Body of pancreas (tissue), 4 donors: ENCODE results near the gene OST4. TPM values are rescaled to one million over a fixed set of nuclear protein-coding genes. Genes with fewer than 3 reads are reported as not detected.

Experiments used
- ATAC-seq: fragments of 150-250 bp; one replicate; pipeline ENCODE4 v1.9.1; 2016
- DNase-seq, 4 donors: peaks; one replicate each; pipeline ENCODE4 v3.0.0-alpha.2; 2019
- H3K27ac ChIP-seq, 4 donors: fragments of 200-600 bp; sonication (generic); 1 replicate in 3 of 4; 2 replicates in 1 of 4; pipeline versions ENCODE4 v1.5.1 to v1.6.1; 2016 to 2019; ENCODE audit warnings: mild to moderate bottlenecking in 1 of 4, mixed read lengths in 1 of 4, moderate library complexity in 1 of 4
- H3K27me3 ChIP-seq, 2 donors: fragments of 200-600 bp; sonication (generic); one replicate each; pipeline ENCODE4 v1.6.0; 2016; ENCODE audit warnings: mild to moderate bottlenecking in 1 of 2
- H3K36me3 ChIP-seq, 2 donors: fragments of 200-600 bp; sonication (generic); replicated peaks in 1 of 2; 2 replicates each; pipeline ENCODE4 v1.5.1; 2016; ENCODE audit warnings: low read depth in 2 of 2; ENCODE audit not compliant: insufficient read depth in 1 of 2
- H3K4me1 ChIP-seq: fragments of 200-600 bp; sonication (generic); one replicate; pipeline ENCODE4 v1.6.0; 2016
- H3K4me3 ChIP-seq, 2 donors: fragments of 200-600 bp; sonication (generic); 1 replicate in 1 of 2; 2 replicates in 1 of 2; pipeline ENCODE4 v1.5.1; 2016 to 2019
- H3K9me3 ChIP-seq, 3 donors: fragments of 200-600 bp; sonication (generic); 1 replicate in 2 of 3; 2 replicates in 1 of 3; pipeline ENCODE4 v1.5.1; 2016
- CTCF ChIP-seq, 7 experiments: fragments of 450-650 bp in 4 of 7; fragments of 200-600 bp in 3 of 7; sonication (generic) in 3 of 7; IDR thresholded peaks; one replicate each; pipeline ENCODE4 v1.5.1; 2016 to 2019; ENCODE audit warnings: antibody characterized with exemption in 7 of 7
- POLR2A ChIP-seq, 3 donors: fragments of 450-650 bp; IDR thresholded peaks; one replicate each; pipeline ENCODE4 v1.6.1; 2016; ENCODE audit warnings: antibody characterized with exemption in 3 of 3, mild to moderate bottlenecking in 2 of 3
- WGBS, 2 donors: methylation state at CpG; one replicate each; pipeline ENCODE4 v1.1.5; 2017; 5-methylcytosine and 5-hydroxymethylcytosine counted together
- intact Hi-C: fragments of 100-400 bp; cut with DNase I; formaldehyde crosslinking; loops from one replicate; pipeline ENCODE4 v1.15.1; 2023
- total RNA-seq, 2 donors: library from RNA; depleted of rRNA; stranded (reverse); fragments of >200 nt; gene quantifications; one replicate each; pipeline ENCODE4 v1.1.0, GENCODE V29; 2016

Gene OST4
- total RNA-seq, 2 donors from 2014 or later: 103 to 129 TPM

- WGBS, 2 donors: 79 to 85% methylated on average over 11 to 21 of the region's 27 CpGs
- no peak overlapping the region for H3K27ac ChIP-seq
Measured at GRCh38 chr2:27082773-27083409, 11.4 kb upstream of the OST4 start.

GRCh38 chr2:27081984-27082772 is 10.7 kb upstream of the OST4 start:
- no peaks in the 10 kb centered on the region for H3K9me3 ChIP-seq
- WGBS, 2 donors: 84 to 86% methylated on average over 5 to 33 of the region's 38 CpGs
- TF ChIP-seq POLR2A (IDR thresholded peaks at IDR 0.05) (no peak), CTCF (IDR thresholded peaks at IDR 0.05) (no peak)
- peaks cover 34% of the 10 kb centered on the region for H3K4me1 ChIP-seq
- intact Hi-C loops: no loop called here
- no peak for DNase-seq
- no peak overlapping the region for H3K4me3 ChIP-seq
- peak overlapping the region in 2 of 4 donors; percentile 89 to 90 for H3K27ac ChIP-seq
- ATAC-seq: no peak
- H3K36me3 ChIP-seq: no peaks in the 10 kb centered on the region
- no peaks in the 10 kb centered on the region for H3K27me3 ChIP-seq

More at GRCh38 chr2:27082773-27083409, 11.4 kb upstream of the OST4 start:
- no peaks in the 10 kb centered on the region for H3K9me3 ChIP-seq
- intact Hi-C loops: no loop called here
- TF ChIP-seq CTCF (IDR thresholded peaks at IDR 0.05) (no peak), POLR2A (IDR thresholded peaks at IDR 0.05) (no peak)
- no peaks in the 10 kb centered on the region for H3K36me3 ChIP-seq
- DNase-seq: no peak
- peaks cover 39% of the 10 kb centered on the region for H3K4me1 ChIP-seq
- ATAC-seq: no peak
- no peak overlapping the region for H3K4me3 ChIP-seq
- H3K27me3 ChIP-seq: no peaks in the 10 kb centered on the region

- TF ChIP-seq CTCF (IDR thresholded peaks at IDR 0.05) (no peak), POLR2A (IDR thresholded peaks at IDR 0.05) (no peak)
- no peaks in the 10 kb centered on the region for H3K27me3 ChIP-seq
- ATAC-seq (no peak), DNase-seq (no peak)
- 85 to 94% methylated on average over 14 of the region's 14 CpGs for WGBS, 2 donors
- no peaks in the 10 kb centered on the region for H3K36me3 ChIP-seq
- intact Hi-C loops: no loop called here
- no peaks in the 10 kb centered on the region for H3K9me3 ChIP-seq
- H3K27ac ChIP-seq: no peak overlapping the region
- no peak overlapping the region for H3K4me3 ChIP-seq
- peaks cover 25% of the 10 kb centered on the region for H3K4me1 ChIP-seq
Measured at GRCh38 chr2:27080603-27080936, 9.1 kb upstream of the OST4 start.

DNA sequence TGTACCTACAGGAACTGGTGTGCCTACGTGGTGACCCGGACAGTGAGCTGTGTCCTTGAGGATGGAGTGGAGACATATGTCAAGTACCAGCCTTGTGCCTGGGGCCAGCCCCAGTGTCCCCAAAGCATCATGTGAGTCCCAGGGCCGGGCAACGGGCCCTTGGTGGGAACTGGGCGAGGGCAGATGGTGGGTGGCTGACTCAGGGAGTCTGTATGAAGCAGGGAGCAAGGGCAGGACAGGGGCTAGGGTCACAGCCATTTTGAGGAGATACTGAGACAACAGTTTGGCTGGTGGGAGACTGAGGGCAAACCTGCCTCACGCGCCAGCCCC is 8.7 kb upstream of the OST4 start:
- no peaks in the 10 kb centered on the region for H3K36me3 ChIP-seq
- no peak for TF ChIP-seq POLR2A (IDR thresholded peaks at IDR 0.05)
- no peak for TF ChIP-seq CTCF (IDR thresholded peaks at IDR 0.05)
- H3K27ac ChIP-seq: no peak overlapping the region
- WGBS, 2 donors: 87 to 95% methylated on average over 3 to 7 of the region's 7 CpGs
- ATAC-seq: no peak
- peaks cover 20% of the 10 kb centered on the region for H3K4me1 ChIP-seq
- DNase-seq: no peak
- H3K9me3 ChIP-seq: no peaks in the 10 kb centered on the region
- intact Hi-C loops: no loop called here
- H3K4me3 ChIP-seq: no peak overlapping the region
- no peaks in the 10 kb centered on the region for H3K27me3 ChIP-seq
